ENCODE data around the gene ANO6. TPM values are rescaled to one million over a fixed set of nuclear protein-coding genes. Genes with fewer than 3 reads are reported as not detected.

The ANO6 gene
- total RNA-seq, 1 donor from 2014 or later, result 85.0 TPM

DNA sequence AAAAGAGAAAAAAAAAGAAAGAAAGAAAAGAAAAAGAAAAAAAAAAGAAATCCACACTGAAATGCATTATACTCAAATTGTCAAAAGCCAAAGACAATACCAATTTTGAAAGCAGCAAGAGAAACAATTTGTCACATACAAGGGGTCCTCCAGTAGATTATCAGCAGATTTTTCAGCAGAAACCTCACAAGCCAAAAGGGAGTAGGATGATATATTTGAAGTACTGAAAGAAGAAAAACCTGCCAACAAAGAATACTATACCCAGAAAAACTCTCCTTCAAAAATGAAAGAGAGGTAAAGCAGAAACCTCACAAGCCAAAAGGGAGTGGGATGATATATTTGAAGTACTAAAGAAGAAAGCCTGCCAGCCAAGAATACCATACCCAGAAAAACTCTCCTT, 37.1 kb upstream of the ANO6 start:
- no peaks in the 10 kb centered on the region for H3K27me3 ChIP-seq
- ATAC-seq, result no peak
- TF ChIP-seq, protein P1, sequence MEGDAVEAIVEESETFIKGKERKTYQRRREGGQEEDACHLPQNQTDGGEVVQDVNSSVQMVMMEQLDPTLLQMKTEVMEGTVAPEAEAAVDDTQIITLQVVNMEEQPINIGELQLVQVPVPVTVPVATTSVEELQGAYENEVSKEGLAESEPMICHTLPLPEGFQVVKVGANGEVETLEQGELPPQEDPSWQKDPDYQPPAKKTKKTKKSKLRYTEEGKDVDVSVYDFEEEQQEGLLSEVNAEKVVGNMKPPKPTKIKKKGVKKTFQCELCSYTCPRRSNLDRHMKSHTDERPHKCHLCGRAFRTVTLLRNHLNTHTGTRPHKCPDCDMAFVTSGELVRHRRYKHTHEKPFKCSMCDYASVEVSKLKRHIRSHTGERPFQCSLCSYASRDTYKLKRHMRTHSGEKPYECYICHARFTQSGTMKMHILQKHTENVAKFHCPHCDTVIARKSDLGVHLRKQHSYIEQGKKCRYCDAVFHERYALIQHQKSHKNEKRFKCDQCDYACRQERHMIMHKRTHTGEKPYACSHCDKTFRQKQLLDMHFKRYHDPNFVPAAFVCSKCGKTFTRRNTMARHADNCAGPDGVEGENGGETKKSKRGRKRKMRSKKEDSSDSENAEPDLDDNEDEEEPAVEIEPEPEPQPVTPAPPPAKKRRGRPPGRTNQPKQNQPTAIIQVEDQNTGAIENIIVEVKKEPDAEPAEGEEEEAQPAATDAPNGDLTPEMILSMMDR (IDR thresholded peaks at IDR 0.05), result no peak

DNA sequence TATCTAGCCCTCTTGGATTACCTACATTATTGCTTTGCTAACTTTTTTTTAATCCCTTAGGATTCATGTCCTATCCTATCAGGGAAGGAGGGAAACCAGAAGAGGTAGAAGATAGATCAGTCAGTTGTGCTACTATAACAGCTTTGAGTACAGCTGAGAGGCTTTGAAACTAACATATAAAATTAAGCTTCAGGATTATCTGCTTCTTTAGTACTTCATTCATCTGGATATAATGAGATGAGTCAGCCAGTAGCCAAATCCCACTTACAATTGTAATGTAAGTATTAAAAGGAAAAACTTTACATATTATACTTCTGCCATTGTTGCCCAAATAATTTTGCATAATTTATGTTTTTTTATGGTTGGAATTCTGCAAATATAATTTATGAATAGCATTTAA, 33.4 kb upstream of the ANO6 start:
- Histone ChIP-seq H3K4me1 (no peaks in the 10 kb centered on the region), H3K4me3 (no peak overlapping the region), H3K27me3 (no peaks in the 10 kb centered on the region), H3K36me3 (no peaks in the 10 kb centered on the region), H3K27ac (no peak overlapping the region), H3K9me3 (peaks cover 17% of the 10 kb centered on the region)
- DNase-seq (no peak), ATAC-seq (no peak)
- intact Hi-C loops (cut with DNase I), result no loop called here
- TF ChIP-seq, protein P1 (IDR thresholded peaks at IDR 0.05), result no peak

More for the DNA sequence above, 37.1 kb upstream of the ANO6 start:
- intact Hi-C loops (cut with DNase I), result no loop called here
- Histone ChIP-seq H3K27ac (no peak overlapping the region), H3K4me3 (no peak overlapping the region), H3K4me1 (no peaks in the 10 kb centered on the region), H3K36me3 (no peaks in the 10 kb centered on the region), H3K9me3 (peaks cover 17% of the 10 kb centered on the region)
- DNase-seq, result no peak

DNA sequence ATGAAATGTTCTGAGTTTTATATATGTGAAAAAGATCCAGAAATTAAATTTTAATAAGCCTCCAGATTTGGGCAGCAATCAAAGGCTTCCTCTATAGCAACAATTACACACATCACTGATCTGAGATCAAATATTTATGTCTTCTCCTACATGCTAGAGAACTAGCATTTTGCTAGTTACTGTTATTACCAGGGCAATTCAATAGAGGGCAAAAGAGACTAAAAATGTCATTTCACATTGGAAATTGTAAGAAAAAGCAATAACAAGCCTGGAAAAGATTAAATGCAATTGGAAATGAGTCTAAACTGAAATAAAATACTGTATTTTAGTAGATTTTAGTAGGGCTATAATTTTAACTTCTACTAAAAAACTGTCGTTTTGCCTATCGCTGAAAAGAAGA, 32.6 kb upstream of the ANO6 start:
- no peaks in the 10 kb centered on the region for H3K27me3 ChIP-seq
- no peak overlapping the region for H3K27ac ChIP-seq
- no peak overlapping the region for H3K4me3 ChIP-seq
- DNase-seq (no peak), ATAC-seq (no peak)
- TF ChIP-seq, protein P1 (IDR thresholded peaks at IDR 0.05), result peak; percentile 49
- intact Hi-C loops (cut with DNase I), result no loop called here
- H3K36me3 ChIP-seq, result no peaks in the 10 kb centered on the region
- peaks cover 11% of the 10 kb centered on the region for H3K9me3 ChIP-seq
- H3K4me1 ChIP-seq, result no peaks in the 10 kb centered on the region

DNA sequence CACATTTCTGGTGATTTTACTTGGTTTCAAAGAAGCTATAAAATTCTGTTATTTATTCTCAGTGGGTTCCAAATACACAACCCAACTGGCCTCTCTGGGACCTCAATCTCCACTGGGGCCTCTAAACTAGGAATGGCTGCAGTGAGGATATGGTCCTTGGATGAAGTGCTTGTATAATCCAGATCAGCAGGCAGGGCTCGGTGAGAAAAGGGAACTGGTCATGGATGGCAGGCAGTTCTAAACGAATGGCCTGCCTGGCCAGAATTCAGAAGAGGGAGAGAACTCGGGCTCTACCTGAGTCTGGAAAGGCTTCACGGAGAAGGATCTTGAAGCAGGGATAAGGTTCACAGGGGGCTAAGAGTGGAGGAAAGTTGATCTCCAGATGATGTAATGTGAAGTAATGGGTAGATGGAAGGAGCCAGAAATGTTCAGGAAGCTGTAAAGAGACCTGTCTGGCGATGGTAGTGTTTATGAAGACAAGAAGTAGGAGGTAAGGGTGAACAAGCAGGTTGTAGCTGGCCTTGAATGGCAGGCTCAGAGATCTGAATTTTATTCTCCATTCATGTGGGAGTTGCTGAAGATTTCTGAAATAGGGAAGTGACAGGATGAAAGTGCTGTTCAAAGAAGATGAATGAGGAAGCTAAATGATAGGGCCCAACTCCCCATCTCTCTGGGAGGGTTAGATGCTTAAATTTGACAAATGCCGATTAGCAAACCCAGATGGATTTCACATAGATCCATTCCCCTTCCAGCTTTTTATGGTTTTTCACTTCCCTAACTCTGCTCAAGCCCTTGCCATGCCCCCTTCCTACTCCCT, 31.5 kb upstream of the ANO6 start:
- no peaks in the 10 kb centered on the region for H3K4me1 ChIP-seq
- DNase-seq (no peak), ATAC-seq (peak; percentile 23)
- H3K9me3 ChIP-seq, result peaks cover under 1% of the 10 kb centered on the region
- no peaks in the 10 kb centered on the region for H3K36me3 ChIP-seq
- intact Hi-C loops (cut with DNase I), result no loop called here
- no peak overlapping the region for H3K4me3 ChIP-seq
- TF ChIP-seq, protein P1 (IDR thresholded peaks at IDR 0.05), result no peak
- no peak overlapping the region for H3K27ac ChIP-seq
- no peaks in the 10 kb centered on the region for H3K27me3 ChIP-seq

DNA sequence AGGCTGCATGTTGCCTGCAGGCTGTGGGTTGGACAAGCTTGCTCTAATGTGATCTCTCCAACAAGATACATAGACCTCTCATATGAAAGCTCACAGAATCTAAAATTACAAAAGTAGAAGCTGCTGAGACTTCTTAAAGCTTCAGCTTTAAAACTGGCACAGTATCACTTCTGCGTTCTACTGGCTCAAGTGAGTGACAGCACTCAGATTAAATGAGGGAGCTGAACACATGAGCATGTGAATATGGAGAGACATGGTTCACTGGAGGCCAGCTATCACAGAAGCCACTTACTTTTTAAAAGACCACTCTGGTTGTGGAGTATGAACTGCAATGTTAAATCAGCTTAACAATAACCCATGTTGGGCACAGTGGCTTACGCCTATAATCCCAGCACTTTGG, 29.1 kb upstream of the ANO6 start:
- Histone ChIP-seq H3K4me3 (no peak overlapping the region), H3K9me3 (no peaks in the 10 kb centered on the region), H3K4me1 (no peaks in the 10 kb centered on the region), H3K27me3 (no peaks in the 10 kb centered on the region), H3K36me3 (no peaks in the 10 kb centered on the region), H3K27ac (no peak overlapping the region)
- no peak for DNase-seq
- intact Hi-C loops (cut with DNase I), result no loop called here
- TF ChIP-seq, protein P1 (IDR thresholded peaks at IDR 0.05), result no peak
- no peak for ATAC-seq
